ENCODE measurements around the gene RBM25.
"Not testable (repeated sequence)": the region's sequence is repeated elsewhere in the genome, so short reads cannot be mapped to it uniquely, and the experiment has no call there.

RBM25 gene

DNA sequence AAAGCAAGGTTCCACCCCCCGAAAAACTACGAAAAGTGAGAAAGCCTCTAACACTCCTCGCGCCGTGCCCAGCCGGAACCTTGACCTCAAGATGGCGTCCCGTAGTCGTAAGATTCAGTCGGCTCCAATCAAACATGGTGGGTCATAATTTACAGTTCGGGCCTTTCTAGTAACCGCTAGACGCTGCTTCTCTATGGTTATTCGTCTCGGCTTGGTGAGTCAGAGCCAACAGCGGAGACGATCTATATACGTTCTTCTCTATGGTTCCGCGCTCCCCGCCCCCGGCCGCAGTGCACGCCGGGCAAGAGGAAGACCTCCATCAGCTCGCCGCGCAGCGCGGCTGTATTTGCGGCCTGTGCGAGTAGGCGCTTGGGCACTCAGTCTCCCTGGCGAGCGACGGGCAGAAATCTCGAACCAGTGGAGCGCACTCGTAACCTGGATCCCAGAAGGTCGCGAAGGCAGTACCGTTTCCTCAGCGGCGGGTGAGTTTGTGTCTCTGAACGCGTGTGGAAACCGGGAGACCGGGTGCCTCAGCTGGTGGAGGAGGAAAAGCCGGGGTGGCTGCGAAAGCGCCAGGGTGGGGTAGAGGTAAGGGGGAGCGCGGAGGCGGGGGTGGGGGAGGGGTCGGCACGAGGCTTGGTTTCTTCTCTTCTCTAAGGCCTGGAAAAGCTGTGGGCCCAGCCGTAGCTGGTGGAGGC, at the start of gene RBM25:
RBM25 (plus strand) TSS at position 311 of the 698 bp plus-strand sequence. CDS start 13,108 bp downstream, outside the sequence.
- DNase-seq (ENCODE audit: low spot score), result peak; percentile 98

DNA sequence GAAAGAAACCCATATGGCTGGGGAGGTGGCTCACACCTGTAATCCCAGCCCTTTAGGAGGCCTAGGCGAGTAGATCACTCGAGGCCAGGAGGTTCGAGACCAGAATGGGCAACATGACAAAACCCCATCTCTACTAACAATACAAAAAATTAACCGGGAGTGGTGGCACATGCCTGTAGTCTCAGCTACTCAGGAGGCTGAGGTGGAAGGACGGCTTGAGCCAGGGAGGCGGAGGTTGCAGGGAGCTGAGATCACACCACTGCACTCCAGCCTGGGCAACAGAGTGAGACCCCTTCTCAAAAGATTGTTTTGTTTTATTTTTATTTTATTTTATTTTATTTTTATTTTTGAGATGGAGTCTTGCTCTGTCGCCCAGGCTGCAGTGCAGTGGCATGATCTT, 47.1 kb upstream of the RBM25 start:
- not testable (repeated sequence) for DNase-seq (ENCODE audit: low spot score)

DNA sequence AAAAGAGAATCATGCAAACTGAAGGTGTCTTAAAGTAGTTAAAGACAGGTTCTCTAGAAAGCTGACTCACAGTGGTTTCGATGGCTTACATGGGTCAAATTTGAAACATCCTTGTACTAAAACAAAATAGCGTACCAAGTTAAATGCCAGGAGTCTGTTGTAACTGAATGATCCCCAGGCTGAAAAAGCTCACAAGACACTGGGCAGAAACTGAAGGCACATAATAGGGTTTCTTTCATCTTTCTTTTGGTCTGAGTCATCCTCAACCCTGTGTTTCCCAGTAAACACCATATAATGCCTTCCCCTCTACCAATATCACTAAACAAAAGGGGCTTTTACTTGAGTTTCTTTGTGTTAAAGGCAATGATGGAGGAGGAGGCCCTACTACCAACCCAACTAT, 44.2 kb upstream of the RBM25 start:
- no peak for DNase-seq (ENCODE audit: low spot score)

DNA sequence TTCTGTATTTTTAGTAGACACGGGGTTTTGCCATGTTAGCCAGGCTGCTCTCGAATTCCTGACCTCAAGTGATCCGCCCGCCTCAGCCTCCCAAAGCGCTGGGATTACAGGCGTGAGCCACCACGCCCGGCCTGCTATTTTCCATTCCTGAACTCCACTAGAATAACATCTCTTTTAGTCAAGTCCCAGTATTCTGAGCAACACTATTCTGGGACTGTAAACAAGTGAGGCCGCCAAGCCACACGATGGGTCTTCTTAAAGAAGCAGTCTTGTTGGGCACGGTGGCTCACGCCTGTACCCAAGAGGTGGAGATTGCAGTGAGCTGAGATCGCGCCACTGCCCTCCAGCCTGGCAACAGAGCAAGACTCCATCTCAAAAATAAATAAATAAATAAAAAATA, 42.8 kb upstream of the RBM25 start:
- not testable (repeated sequence) for DNase-seq (ENCODE audit: low spot score)

DNA sequence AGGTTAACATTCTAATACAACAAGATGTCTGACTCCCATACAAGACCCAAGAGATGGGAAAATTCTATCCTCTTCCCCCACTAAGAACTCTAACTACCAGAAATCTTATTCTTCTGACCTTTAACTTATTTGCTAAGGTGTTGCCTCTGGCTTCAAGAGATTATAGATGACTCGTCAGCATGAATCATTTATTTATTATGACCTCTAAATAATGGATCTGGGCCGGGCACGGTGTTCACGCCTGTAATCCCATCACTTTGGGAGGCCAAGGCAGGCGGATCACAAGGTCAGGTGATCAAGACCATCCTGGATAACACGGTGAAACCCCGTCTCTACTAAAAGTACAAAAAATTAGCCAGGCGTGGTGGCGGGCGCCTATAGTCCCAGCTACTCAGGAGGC, 42.3 kb upstream of the RBM25 start:
- not testable (repeated sequence) for DNase-seq (ENCODE audit: low spot score)

DNA sequence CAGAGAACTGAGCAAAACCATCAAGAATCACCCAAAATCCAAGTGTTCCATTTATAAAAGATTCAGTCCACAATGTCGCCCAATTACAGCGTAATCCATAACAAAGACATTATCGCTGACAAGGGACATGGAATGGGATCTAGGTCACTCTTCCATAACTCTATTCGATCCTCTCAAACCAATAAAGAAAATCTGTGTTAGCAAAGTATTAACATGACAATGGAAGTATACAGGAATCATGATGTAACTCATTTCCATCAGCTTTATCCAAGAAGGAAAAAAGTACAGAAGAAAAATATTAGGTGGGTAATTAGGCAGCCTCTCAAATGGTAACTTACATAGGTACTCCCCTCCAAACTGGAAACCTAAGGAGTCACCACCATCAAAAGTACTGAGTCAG, 36.3 kb upstream of the RBM25 start:
- DNase-seq (ENCODE audit: low spot score), result no peak

DNA sequence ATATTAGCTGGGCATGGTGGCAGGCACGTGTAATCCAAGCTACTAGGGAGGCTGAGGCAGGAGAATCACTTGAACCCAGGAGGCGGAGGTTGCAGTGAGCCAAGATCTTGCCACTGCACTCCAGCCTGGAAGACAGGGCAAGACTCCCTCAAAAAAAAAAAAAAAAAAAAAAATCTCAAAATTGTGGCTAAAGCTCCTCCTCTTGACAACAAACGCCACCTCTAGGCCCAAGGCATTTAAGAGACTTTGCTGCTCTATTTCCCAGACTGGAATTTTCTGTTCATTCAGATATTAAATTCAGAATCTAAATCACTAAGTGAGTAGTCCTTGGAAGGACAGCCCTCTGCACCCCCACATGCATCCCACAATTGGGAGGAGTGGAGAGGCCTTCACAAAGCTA, 32.8 kb upstream of the RBM25 start:
- no peak for DNase-seq (ENCODE audit: low spot score)

GRCh38 chr14:73026243-73026844, 32.0 kb upstream of the RBM25 start:
- DNase-seq (ENCODE audit: low spot score), result peak; percentile 33

DNA sequence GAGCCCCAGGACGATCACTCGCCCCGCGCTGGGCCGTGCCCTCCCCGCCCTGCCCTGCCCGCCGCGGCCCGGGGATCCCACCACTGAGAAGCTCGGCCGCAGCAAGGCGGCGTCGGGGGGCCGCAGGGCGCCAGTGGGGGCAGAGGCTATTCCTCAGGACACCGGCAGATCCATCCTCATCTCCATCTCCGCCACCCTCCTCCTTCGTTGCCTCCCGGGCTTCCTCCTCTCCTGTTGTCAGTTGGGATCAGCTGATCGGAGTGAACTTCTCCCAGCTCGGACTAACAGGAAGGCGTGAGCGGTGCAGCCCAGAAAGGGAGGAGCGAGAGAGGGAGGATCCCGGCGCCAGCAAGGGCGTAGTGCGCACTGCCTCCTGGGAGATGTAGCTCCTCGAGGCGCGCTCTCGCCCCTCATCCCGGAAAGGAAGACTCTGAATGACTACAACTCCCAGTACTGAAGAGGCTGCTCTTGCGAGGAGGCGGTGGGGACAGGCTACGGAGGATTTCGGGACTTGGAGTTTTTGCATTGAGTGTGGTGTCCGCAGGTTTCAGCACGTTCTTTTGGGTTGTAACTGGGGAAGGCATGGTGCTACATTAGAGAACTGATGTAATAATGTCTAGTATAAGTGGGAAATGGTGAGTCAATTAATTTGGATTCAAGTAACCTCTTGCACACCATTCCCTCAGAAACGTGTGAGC, 31.3 kb upstream of the RBM25 start, which contains the start of gene ZFYVE1:
ZFYVE1 (minus strand) TSS at position 262 of the 698 bp plus-strand sequence. CDS start 2,598 bp downstream, outside the sequence.
- peak; percentile 95 for DNase-seq (ENCODE audit: low spot score)

GRCh38 chr14:73027546-73027945, 30.8 kb upstream of the RBM25 start:
- no peak for DNase-seq (ENCODE audit: low spot score)

- no peak for DNase-seq (ENCODE audit: low spot score)
Observed at GRCh38 chr14:73027984-73028383, 30.4 kb upstream of the RBM25 start.

DNA sequence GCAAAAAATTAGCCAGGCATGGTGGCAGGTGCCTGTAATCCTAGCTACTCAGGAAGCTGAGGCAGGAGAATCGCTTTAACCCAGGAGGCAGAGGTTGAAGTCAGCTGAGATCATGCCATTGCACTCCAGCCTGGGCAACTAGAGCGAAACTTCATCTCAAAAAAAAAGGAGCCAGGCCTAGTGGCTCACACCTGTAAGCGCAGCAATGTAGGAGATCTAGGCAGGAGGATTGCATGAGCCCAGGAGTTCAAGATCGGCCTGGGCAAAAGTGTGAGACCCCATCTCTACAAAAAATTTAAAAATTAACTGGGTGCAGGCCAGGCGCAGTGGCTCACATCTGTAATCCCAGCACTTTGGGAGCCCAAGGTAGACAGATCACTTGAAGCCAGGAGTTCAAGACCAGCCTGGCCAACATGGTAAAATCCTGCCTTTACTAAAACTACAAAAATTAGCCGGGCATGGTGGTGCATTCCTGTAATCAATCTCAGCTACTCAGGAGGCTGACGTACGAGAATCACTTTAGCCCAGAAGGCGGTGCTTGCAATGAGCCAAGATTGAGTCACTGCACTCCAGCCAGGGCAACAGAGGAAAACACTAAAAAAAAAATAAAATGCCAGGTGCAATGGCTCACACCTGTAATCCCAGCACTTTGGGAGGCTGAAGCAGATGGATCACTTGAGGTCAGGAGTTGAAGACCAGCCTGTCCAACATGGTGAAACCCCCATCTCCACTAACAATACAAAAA, 21.5 kb upstream of the RBM25 start:
- not testable (repeated sequence) for DNase-seq (ENCODE audit: low spot score)

DNA sequence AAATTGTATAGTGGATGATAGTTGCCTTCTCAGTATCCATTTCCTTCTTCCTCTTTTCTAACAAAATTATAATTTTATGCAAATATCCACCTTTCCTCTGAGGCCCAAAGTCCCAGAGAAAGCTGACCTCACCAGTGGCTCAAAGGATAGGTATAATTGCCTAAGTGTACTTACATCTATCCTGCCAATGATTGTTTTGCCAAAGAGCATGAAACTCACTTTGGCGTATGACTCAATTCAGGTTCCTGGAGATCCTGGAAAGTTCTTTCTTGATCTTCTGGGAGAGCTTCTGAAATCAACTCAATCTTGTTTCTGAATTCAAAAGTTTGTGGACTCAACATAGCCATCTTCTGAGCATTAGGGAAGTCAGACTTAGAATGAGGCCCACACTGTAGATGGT, 10.5 kb upstream of the RBM25 start:
- no peak for DNase-seq (ENCODE audit: low spot score)

DNA sequence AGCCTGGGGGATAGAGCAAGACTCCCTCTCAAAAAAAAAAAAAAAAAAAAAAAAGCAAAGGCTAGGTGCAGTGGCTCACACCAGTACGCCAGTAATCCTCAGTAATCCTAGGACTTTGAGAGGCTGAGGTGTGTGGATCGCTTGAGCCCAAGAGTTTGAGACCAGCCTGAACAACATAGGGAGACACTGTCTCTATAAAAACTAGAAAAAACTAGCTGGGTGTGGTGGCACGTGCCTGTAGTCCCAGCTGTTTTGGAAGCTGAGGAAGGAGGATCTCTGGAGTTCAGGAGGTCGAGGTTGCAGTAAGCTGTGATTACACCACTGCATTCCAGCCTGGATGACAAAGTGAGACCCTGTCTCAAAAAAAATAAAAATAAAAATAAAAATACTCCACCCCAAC, 8.9 kb upstream of the RBM25 start:
- DNase-seq (ENCODE audit: low spot score), result no peak

DNA sequence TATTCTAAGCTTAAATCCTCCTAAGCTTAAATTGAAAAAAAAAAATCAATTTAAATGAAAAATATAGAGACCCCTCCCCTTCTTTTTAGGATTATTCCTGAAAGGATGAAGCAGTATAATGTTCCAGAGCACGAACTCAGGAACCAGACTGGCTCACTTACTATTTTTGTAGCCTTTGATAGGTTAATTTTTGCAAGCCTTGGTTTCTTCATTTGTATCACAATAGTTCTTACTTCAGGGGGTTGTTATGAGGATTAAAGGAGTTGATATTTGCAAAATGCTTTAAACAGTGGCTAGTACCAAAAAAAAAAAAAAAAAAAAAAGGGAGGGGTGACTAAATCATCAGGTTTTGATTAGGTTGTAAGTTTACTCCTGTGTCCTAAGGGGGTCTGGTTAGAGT, 3.1 kb upstream of the RBM25 start:
- DNase-seq (ENCODE audit: low spot score), result no peak

DNA sequence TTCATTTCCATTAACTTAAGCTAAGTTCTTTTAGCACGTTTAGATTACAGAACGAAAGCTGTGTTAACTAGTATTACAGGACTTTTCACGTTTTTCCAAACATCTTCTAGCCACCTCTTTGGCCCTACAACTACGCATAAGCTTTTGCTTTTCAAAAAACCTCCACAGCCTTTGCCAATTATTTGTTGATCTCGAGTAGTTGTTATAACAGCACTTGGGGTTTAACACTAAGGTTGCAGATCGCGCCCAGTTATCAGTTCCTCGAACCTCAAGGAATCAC, 450 bp upstream of the RBM25 start:
- no peak for DNase-seq (ENCODE audit: low spot score)

- DNase-seq (ENCODE audit: low spot score), result peak; percentile 34
Observed at GRCh38 chr14:73058922-73059673, 764 bp downstream of the RBM25 start.

DNA sequence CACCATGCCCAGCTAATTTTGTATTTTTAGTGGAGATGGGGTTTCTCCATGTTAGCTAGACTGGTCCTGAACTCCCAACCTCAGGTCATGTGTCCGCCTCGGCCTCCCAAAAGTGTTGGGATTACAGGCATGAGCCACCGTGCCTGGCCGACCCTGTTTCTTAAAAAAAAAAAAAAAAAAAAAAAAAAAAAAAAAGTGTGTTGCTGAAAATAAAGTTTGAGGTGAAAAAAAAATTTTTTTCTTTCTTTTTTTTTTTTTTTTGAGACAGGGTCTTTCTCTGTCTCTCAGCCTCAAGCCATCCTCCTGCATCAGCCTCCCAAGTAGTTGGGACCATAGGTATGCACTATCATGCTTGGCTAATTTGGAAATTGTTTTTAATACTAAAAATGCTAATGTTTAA, 11.3 kb downstream of the RBM25 start:
- DNase-seq (ENCODE audit: low spot score), result no peak

DNA sequence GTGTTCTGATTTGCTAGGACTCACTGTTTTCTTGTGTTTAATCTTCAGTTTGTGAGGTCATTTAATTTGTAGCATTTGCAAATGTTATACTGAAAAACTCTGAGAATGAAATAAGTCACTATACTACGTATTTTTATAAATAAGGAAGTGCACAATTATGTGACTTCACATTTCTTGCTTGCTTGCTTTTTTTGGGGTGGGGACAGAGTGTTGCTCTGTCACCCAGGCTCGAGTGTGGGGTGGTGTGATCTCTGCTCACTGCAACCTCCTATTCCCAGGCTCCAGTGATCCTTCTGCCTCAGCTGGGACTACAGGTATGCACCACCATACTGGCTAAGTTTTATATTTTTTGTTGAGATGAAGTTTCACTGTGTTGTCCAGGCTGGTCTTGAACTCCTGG, 32.7 kb downstream of the RBM25 start:
- DNase-seq (ENCODE audit: low spot score), result no peak

- no peak for DNase-seq (ENCODE audit: low spot score)
Observed at GRCh38 chr14:73097421-73097820, 39.1 kb downstream of the RBM25 start.

GRCh38 chr14:73100334-73100733, 42.0 kb downstream of the RBM25 start:
- no peak for DNase-seq (ENCODE audit: low spot score)

Measured in hematopoietic multipotent progenitor cell treated with erythropoietin and hydrocortisone succinate and interleukin-3 and kit ligand, for 15 days (in vitro differentiated cells).